Left forelimb (tissue), 1 donor: ENCODE measurements around the gene MB.
"Not testable (repeated sequence)": the region's sequence is repeated elsewhere in the genome, so short reads cannot be mapped to it uniquely, and the experiment has no call there.

Source experiments
- DNase-seq: peaks from one replicate; pipeline ENCODE4 v3.0.0-alpha.2; 2018; ENCODE audit warnings: low spot score

The MB gene

GRCh38 chr22:35617137-35617755 lies at the start of gene MB:
Gene MB, minus strand, starts transcription at chr22:35617329. Its CDS starts 72 bp downstream, at chr22:35617257.
- DNase-seq: no peak

GRCh38 chr22:35666699-35667098 lies 49.6 kb upstream of the MB start:
- not testable (repeated sequence) for DNase-seq

GRCh38 chr22:35664955-35665587 lies 47.9 kb upstream of the MB start:
- no peak for DNase-seq

- no peak for DNase-seq
Measured at GRCh38 chr22:35663371-35663770, 46.2 kb upstream of the MB start.

GRCh38 chr22:35662914-35663313 lies 45.8 kb upstream of the MB start:
- DNase-seq: no peak

- no peak for DNase-seq
Measured at GRCh38 chr22:35661464-35661863, 44.3 kb upstream of the MB start.

- no peak for DNase-seq
Measured at GRCh38 chr22:35660291-35661127, 43.4 kb upstream of the MB start.

GRCh38 chr22:35657571-35658312 lies 40.6 kb upstream of the MB start:
- no peak for DNase-seq

- no peak for DNase-seq
Measured at GRCh38 chr22:35656284-35656752, 39.2 kb upstream of the MB start.

GRCh38 chr22:35653824-35654223 lies 36.7 kb upstream of the MB start:
- no peak for DNase-seq

GRCh38 chr22:35651085-35651484 lies 34.0 kb upstream of the MB start:
- DNase-seq: no peak

- no peak for DNase-seq
Measured at GRCh38 chr22:35649636-35650250, 32.6 kb upstream of the MB start.

- no peak for DNase-seq
Measured at GRCh38 chr22:35649026-35649553, 32.0 kb upstream of the MB start.

- DNase-seq: no peak
Measured at GRCh38 chr22:35648066-35649025, 31.2 kb upstream of the MB start, which contains the start of gene APOL6. Gene APOL6, plus strand, starts transcription at chr22:35648446. Its CDS starts 7,980 bp downstream, at chr22:35656426.

GRCh38 chr22:35645646-35646045 lies 28.5 kb upstream of the MB start:
- DNase-seq: no peak

GRCh38 chr22:35643991-35644390 lies 26.9 kb upstream of the MB start:
- no peak for DNase-seq

GRCh38 chr22:35642305-35642741 lies 25.2 kb upstream of the MB start:
- DNase-seq: no peak

- DNase-seq: no peak
Measured at GRCh38 chr22:35641494-35642120, 24.5 kb upstream of the MB start.

GRCh38 chr22:35638410-35638809 lies 21.3 kb upstream of the MB start:
- peak; percentile 89 for DNase-seq

GRCh38 chr22:35638001-35638400 lies 20.9 kb upstream of the MB start:
- DNase-seq: no peak
